Astrocyte (in vitro differentiated cells and primary cell): ENCODE data around the gene RHBDD2.
"Not testable (repeated sequence)": the region's sequence is repeated elsewhere in the genome, so short reads cannot be mapped to it uniquely, and the experiment has no call there.

Source experiments
- EZH2 ChIP-seq: IDR thresholded peaks from 2 replicates; pipeline ENCODE4 v1.6.1; 2012; ENCODE audit warnings: mild to moderate bottlenecking, low read length, inconsistent platforms; ENCODE audit not compliant: insufficient read depth
- TF ChIP-seq, protein P1 (sequence below): IDR thresholded peaks from 2 replicates; pipeline ENCODE4 v1.5.1; 2011; ENCODE audit warnings: low read depth, mild to moderate bottlenecking, inconsistent platforms, low read length, moderate library complexity; ENCODE audit not compliant: insufficient read depth

- TF ChIP-seq, protein P1, sequence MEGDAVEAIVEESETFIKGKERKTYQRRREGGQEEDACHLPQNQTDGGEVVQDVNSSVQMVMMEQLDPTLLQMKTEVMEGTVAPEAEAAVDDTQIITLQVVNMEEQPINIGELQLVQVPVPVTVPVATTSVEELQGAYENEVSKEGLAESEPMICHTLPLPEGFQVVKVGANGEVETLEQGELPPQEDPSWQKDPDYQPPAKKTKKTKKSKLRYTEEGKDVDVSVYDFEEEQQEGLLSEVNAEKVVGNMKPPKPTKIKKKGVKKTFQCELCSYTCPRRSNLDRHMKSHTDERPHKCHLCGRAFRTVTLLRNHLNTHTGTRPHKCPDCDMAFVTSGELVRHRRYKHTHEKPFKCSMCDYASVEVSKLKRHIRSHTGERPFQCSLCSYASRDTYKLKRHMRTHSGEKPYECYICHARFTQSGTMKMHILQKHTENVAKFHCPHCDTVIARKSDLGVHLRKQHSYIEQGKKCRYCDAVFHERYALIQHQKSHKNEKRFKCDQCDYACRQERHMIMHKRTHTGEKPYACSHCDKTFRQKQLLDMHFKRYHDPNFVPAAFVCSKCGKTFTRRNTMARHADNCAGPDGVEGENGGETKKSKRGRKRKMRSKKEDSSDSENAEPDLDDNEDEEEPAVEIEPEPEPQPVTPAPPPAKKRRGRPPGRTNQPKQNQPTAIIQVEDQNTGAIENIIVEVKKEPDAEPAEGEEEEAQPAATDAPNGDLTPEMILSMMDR: not testable (repeated sequence)
- TF ChIP-seq EZH2: not testable (repeated sequence)
Observed at GRCh38 chr7:75838281-75838930, 40.4 kb upstream of the RHBDD2 start.
